ENCODE results near the gene NDUFS7.
A peak's percentile ranks its signal among the peaks of the same experiment; 100 is the strongest.

NDUFS7 gene

DNA sequence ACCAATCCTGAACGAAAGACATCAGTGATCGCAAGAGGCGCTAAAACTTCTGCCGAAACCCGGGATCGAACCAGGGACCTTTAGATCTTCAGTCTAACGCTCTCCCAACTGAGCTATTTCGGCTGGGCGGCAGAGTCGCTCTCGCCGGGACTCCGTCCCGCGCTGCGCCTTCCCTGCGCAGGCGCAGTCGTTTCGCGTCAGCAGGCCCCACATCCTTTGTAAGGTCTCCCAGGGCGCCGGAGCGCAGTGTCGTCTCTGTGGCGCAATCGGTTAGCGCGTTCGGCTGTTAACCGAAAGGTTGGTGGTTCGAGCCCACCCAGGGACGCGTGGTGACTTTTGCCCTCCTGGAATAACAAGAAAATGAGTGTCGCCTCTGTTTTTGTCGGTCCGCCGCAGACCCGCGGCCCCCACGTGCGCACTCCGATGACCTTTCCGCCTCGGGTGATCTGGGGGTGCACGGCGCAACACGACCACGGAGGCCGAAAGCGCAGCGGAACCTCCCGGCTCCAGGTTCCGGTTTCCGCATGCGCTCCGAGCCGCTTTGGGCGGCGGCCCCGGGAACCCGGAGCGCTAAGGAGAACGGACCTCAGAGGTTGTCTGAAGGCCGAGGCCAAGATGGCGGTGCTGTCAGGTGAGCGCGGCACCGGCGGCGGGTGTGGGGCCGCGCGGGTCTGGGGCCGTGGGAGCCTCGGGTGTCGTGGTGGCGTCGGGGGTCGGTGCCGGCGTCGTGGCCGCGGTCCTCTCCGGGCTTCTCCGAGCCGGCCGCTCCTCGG is at the start of gene NDUFS7:
NDUFS7 (plus strand) TSS at position 596 of the 773 bp plus-strand sequence; CDS start at position 616, 20 bp downstream.
- Mint-ChIP-seq H3K4me3 (peak within 1 kb of the TSS; percentile 95 to 96), H3K36me3 (peaks cover 11 to 22% of the 10 kb centered on the region in 2 donors), H3K9me3 (peaks cover 2 to 3% of the 10 kb centered on the region in 2 donors), H3K4me1 (peaks cover 19 to 40% of the 10 kb centered on the region in 2 donors), H3K27ac (peak within 1 kb of the TSS; percentile 100), H3K27me3 (peaks cover 6 to 8% of the 10 kb centered on the region in 2 donors)
- ATAC-seq (replicated peaks) (peak; percentile 88 to 89), DNase-seq (peak; percentile 88)

DNA sequence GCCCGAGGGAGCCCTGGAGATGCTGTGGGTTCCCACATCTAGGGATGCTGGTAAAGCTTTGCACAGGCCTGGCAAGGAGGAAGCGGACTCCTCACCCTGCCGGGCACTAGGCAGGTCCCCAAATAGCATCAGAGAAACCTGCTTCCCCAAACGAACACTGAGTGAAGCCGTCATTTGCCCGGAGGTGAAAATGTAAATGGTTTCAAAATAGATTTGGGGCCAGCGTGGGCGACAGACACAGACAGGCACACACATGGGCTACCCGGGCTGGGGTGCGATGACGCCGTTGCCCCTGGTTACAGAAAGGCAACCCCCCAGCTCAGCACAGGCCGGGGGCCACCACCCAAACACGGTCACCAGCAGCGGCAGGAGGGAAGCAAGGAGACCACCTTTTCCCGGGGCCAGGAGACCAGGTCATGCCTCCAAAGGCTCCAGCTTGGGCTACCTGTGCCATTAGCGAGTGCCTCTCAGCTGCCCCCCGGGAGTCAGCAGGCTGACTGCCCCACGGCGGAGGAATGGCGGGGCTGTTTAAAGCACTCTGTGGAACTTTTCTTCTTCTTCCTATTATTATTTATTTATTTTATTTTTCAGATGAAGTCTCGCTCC is 47.5 kb upstream of the NDUFS7 start:
- peaks cover 3 to 20% of the 10 kb centered on the region in 2 donors for H3K27me3 Mint-ChIP-seq
- DNase-seq: no peak

DNA sequence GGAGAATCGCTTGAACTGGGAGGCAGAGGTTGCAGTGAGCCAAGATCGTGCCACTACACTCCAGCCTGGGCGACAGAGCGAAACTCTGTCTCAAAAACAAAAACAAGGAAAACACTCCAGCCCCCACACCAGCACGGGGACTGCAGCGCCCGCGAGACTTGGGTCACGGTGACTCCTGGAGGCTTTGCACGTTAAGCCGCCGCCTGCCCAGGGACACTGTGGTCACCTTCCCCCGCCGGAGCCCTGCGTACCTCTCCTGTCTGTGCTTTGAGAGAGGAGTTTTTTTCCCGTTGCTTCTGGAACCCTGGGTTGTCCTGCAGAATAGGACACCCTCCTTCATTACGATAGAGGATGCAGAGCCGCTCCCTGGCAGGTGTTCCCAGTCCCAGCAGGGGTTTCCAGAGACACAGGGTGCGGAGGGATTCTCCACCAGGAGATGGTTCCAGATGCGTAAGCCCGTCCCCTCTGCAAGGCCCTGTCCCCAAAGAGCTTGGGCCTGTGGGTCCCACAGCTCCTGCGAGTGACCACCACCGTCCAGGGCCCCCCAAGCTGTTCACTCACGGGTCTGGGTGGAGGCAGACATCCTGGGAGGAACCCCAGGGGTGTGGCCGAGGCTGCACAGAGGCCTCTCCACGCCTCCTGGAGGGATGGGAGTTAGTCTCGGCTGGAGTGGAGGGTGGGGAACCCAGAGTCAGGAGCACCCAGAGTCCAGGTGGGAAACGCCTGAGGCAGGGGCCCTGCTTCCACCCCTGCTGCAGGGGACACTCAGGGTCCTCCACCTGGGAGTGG is 42.8 kb upstream of the NDUFS7 start:
- Mint-ChIP-seq H3K36me3 (no peaks in the 10 kb centered on the region), H3K4me3 (no peak overlapping the region), H3K9me3 (no peaks in the 10 kb centered on the region), H3K27ac (no peak overlapping the region), H3K27me3 (peaks cover 2 to 9% of the 10 kb centered on the region in 2 donors), H3K4me1 (peaks cover 10 to 20% of the 10 kb centered on the region in 2 donors)
- ATAC-seq (replicated peaks) (no peak), DNase-seq (no peak)

More for the DNA sequence above, 47.5 kb upstream of the NDUFS7 start:
- Mint-ChIP-seq H3K4me3 (no peak overlapping the region), H3K36me3 (no peaks in the 10 kb centered on the region), H3K27ac (peak overlapping the region; percentile 79), H3K4me1 (peaks cover 4 to 5% of the 10 kb centered on the region in 2 donors), H3K9me3 (no peaks in the 10 kb centered on the region)
- ATAC-seq (replicated peaks): peak; percentile 29 to 80

DNA sequence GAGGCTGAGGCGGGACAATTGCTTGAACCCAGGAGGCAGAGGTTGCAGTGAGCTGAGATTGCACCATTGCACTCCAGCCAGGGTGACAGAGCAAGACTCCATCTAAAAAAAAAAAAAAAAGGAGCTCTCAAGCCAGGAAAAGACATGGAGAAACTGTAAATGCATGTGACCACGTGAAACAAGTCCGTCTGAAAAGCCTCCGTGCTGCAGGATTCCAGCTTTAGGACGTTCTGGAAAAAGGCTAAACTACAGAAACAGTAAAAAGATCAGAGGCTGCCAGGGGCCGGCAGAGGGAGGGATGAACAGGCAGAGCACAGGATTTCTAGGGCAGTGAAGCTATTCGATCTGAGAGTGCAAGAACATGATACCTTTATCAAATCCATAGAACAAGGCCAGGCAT is 40.7 kb upstream of the NDUFS7 start:
- no peaks in the 10 kb centered on the region for H3K36me3 Mint-ChIP-seq
- peaks cover 7 to 15% of the 10 kb centered on the region in 2 donors for H3K4me1 Mint-ChIP-seq
- ATAC-seq (replicated peaks) (no peak), DNase-seq (no peak)
- no peak overlapping the region for H3K4me3 Mint-ChIP-seq
- no peak overlapping the region for H3K27ac Mint-ChIP-seq
- H3K27me3 Mint-ChIP-seq: peaks cover 0 to 5% of the 10 kb centered on the region in 2 donors
- no peaks in the 10 kb centered on the region for H3K9me3 Mint-ChIP-seq

- H3K9me3 Mint-ChIP-seq: no peaks in the 10 kb centered on the region
- peaks cover 8 to 20% of the 10 kb centered on the region in 2 donors for H3K4me1 Mint-ChIP-seq
- H3K36me3 Mint-ChIP-seq: no peaks in the 10 kb centered on the region
- H3K27me3 Mint-ChIP-seq: no peaks in the 10 kb centered on the region
- H3K4me3 Mint-ChIP-seq: no peak overlapping the region
- DNase-seq (no peak), ATAC-seq (replicated peaks) (no peak)
- H3K27ac Mint-ChIP-seq: no peak overlapping the region
Measured at GRCh38 chr19:1349211-1349610, 34.5 kb upstream of the NDUFS7 start.

GRCh38 chr19:1350867-1351266 is 32.8 kb upstream of the NDUFS7 start:
- DNase-seq (no peak), ATAC-seq (replicated peaks) (no peak)
- H3K4me3 Mint-ChIP-seq: no peak overlapping the region
- no peak overlapping the region for H3K27ac Mint-ChIP-seq
- H3K4me1 Mint-ChIP-seq: peaks cover 8 to 15% of the 10 kb centered on the region in 2 donors
- peaks cover 0 to 5% of the 10 kb centered on the region in 2 donors for H3K36me3 Mint-ChIP-seq
- H3K9me3 Mint-ChIP-seq: no peaks in the 10 kb centered on the region
- no peaks in the 10 kb centered on the region for H3K27me3 Mint-ChIP-seq

DNA sequence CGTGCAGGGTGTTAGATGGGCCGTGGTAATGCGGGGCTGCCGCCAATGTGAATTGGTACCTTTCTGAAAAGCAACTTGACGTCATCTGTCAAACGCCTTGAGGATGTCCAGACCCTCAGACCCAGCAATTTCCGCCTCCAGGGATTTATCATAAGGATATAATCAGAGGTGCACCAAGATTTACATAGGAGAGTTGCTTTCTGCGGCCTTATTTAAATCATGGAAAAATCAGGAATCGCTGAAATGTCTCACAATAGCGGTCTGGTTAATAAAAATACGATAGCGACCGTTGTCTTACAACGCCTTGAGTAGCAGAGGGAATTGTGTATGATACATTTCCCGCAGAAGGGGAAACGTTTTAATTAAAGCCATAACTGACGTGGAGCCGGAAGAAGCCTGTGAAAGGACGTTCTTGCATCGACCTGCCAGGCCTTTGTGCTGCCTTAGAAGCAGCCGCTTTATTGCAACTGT is 32.3 kb upstream of the NDUFS7 start:
- no peak overlapping the region for H3K4me3 Mint-ChIP-seq
- no peak overlapping the region for H3K27ac Mint-ChIP-seq
- H3K9me3 Mint-ChIP-seq: no peaks in the 10 kb centered on the region
- H3K36me3 Mint-ChIP-seq: peaks cover 0 to 5% of the 10 kb centered on the region in 2 donors
- H3K27me3 Mint-ChIP-seq: no peaks in the 10 kb centered on the region
- DNase-seq: no peak
- peaks cover 12 to 19% of the 10 kb centered on the region in 2 donors for H3K4me1 Mint-ChIP-seq
- ATAC-seq (replicated peaks): no peak

DNA sequence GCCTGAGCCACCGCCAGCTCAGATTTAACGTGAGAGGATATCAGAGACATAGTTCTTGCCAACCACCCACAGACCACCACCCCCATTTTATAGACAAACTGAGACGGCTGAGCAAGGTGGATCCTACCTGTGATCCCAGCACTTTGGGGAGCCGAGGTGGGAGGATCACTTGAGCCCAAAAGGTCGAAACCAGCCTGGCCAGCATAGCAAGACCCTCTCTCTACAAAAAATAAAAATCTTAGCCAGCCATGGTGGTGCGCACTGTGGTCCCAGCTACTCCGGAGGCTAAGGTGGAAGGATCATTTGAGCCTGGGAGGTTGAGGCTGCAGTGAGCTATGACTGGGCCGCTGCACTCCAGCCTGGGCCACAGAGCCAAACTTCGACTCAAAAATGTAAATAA is 30.6 kb upstream of the NDUFS7 start:
- no peak overlapping the region for H3K27ac Mint-ChIP-seq
- H3K36me3 Mint-ChIP-seq: peaks cover 9 to 15% of the 10 kb centered on the region in 2 donors
- H3K4me3 Mint-ChIP-seq: no peak overlapping the region
- H3K4me1 Mint-ChIP-seq: peaks cover 14 to 19% of the 10 kb centered on the region in 2 donors
- ATAC-seq (replicated peaks) (no peak), DNase-seq (no peak)
- no peaks in the 10 kb centered on the region for H3K9me3 Mint-ChIP-seq
- H3K27me3 Mint-ChIP-seq: no peaks in the 10 kb centered on the region

DNA sequence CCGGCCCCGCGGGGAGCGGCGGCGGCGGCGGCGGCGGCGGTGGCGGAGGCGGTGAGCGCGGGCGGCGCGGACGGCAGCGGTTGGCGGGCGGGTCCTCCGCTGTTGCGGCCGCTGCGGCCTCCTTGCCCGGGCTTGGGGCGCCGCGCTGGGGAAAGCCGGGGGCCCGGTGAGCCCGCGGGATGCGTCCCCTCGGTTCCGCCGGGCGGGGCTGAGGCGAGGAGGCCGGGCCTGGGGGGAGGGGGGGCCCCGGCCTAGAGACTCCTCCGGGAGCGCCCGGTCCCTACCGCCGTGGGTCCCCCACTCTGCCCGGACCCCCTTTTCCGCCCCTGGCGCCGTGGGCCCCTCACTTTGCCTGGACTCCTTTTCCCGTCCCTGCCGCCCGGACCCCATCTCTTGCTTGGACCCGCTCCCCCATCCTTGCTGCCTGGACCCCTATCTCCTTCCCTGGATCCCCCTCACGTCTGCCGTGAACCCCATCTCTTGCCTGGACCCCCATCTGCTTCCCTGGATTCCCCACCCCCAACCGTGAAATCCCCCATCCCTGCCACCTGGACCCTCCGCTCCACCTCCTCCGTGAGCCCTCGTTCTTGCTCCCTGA is 28.6 kb upstream of the NDUFS7 start:
- peak overlapping the region; percentile 89 to 99 for H3K4me3 Mint-ChIP-seq
- no peaks in the 10 kb centered on the region for H3K9me3 Mint-ChIP-seq
- peaks cover 14 to 19% of the 10 kb centered on the region in 2 donors for H3K4me1 Mint-ChIP-seq
- H3K27ac Mint-ChIP-seq: peak overlapping the region; percentile 77
- peaks cover 22 to 34% of the 10 kb centered on the region in 2 donors for H3K36me3 Mint-ChIP-seq
- H3K27me3 Mint-ChIP-seq: no peaks in the 10 kb centered on the region
- ATAC-seq (replicated peaks) (peak; percentile 70 to 77), DNase-seq (no peak)

DNA sequence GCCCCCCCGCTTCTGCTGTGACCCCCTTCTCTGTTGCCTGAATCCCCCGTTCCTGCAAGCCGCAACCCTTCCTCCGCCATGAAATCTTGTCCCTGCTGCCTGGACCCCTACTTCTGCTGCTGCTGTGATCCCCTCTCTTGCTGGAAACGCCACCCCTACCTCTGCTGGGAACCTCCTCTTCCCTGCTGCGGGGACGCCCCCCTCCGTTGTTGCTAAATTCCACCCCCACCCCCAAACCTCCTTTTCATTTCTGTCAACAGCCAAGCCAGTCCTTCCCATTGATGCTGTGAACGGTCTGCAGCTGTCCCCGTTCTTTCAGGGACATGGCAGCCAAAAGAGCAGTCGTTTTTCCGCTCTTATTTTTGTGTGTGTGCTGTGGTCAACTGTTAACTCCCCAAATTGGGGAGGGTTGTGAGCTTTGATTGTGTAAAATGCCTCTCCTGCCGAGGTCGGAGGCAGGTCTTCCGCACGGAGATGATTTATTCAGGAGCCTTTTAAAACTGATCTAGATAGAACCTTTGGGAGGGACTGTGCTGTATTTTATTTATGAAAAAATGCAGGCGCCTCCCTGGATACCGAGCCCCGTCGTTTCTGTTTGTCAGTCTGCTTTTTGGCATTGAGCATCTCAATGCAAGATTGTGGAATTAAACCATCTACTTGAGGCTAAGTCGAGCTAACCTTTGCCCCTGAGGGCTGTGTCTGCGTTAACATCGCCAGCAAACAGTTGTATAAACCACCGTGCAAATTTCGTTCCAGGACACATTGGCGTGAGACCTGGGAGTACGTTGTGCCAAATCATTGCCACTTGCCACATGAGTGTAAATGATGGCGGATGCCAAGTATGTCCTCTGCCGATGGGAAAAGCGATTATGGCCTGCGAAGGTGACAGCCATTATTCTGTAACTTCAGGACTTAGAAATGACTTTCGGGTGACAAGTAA is 27.9 kb upstream of the NDUFS7 start:
- no peak for ATAC-seq (replicated peaks)
- H3K27me3 Mint-ChIP-seq: no peaks in the 10 kb centered on the region
- no peaks in the 10 kb centered on the region for H3K9me3 Mint-ChIP-seq
- peak overlapping the region; percentile 89 to 99 for H3K4me3 Mint-ChIP-seq
- no peak for DNase-seq
- peaks cover 15 to 26% of the 10 kb centered on the region in 2 donors for H3K4me1 Mint-ChIP-seq
- peak overlapping the region; percentile 77 for H3K27ac Mint-ChIP-seq
- H3K36me3 Mint-ChIP-seq: peaks cover 26 to 39% of the 10 kb centered on the region in 2 donors

DNA sequence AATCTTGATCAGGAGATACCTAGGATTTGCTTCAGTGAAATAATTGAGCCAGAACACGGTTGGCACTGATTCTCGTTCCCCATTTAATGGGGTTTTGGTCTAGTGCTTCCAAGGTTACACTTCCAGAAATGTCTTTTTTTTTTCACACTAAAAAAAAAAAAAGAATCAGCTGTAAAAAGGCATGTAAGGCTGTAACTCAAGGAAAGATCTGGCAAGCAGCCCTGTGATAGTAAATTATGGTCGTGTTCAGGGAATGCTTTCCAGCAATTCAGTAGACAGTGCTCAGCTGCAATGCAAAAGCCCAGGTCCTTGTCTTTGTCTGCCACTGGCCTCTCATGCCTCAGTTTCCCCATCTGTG is 27.2 kb upstream of the NDUFS7 start:
- no peak for ATAC-seq (replicated peaks)
- Mint-ChIP-seq H3K27me3 (no peaks in the 10 kb centered on the region), H3K4me1 (peaks cover 16 to 32% of the 10 kb centered on the region in 2 donors), H3K9me3 (no peaks in the 10 kb centered on the region), H3K27ac (no peak overlapping the region), H3K4me3 (no peak overlapping the region), H3K36me3 (peaks cover 26 to 46% of the 10 kb centered on the region in 2 donors)
- no peak for DNase-seq

DNA sequence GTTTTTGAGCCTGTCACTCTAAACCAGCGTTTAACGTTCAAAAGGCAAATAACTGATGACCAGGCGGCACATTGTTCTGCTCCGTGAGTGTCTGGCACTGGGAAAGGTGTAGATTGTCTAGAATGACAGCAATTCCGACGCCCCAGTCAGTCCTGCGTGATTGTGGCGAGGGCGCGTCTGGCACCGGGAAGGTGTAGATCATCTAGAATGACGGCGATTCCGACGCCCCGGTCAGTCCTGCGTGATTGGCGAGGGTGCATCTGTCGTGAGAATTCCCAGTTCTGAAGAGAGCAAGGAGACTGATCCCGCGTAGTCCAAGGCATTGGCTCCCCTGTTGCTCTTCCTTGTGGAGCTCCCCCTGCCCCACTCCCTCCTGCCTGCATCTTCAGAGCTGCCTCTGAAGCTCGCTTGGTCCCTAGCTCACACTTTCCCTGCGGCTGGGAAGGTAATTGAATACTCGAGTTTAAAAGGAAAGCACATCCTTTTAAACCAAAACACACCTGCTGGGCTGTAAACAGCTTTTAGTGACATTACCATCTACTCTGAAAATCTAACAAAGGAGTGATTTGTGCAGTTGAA is 26.1 kb upstream of the NDUFS7 start:
- Mint-ChIP-seq H3K4me3 (no peak overlapping the region), H3K4me1 (peaks cover 26 to 43% of the 10 kb centered on the region in 2 donors), H3K27ac (no peak overlapping the region), H3K36me3 (peaks cover 33 to 57% of the 10 kb centered on the region in 2 donors), H3K9me3 (no peaks in the 10 kb centered on the region), H3K27me3 (no peaks in the 10 kb centered on the region)
- DNase-seq: no peak
- ATAC-seq (replicated peaks): no peak
